ENCODE data around the gene MKNK2. TPM values are rescaled to one million over a fixed set of nuclear protein-coding genes. Genes with fewer than 3 reads are reported as not detected.
A peak's percentile ranks its signal among the peaks of the same experiment; 100 is the strongest.

Gene MKNK2
- total and polyA plus RNA-seq, 10 of the 15 experiments (the other 5 are each of a cell fraction or from before 2014, with no cell fraction given) = 9.6 to 365 (median 69.9) TPM

DNA sequence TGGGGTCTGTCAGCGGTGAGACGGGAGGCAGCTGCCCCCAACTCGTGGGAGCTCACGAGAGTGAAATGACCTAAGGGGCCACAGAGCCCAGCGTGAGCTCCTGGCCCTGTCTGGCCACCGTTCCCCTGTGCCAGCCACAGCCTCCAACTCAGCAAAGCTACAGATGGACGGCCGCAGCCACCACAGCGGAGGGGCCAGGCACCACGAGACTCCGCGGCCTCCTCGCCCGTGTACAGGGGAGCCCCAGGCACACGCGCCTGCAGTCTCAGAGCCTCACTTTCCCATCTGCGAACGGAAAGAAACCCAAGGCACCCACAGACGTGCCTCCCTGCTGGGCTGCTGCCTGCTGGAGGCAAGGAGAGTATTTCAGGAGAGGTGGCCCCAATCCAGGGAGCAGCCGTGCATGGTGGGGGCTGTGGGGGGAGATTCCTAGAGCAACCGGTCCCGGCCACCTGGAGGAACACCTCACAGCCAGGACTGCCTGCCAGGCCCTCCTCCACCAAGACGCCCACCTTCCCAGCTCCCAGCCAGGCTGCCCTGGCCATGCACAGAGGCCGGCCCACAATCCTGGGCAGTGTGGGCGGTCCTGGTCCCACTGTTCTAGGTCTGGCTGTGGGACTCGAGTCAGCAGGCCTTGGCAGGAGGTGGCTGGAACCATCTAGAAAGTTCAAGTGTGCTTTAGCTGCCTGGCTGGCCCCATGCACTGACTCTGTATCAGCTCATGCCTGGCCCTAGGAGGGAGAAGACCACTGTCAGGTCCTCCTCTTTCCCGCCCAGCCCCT lies 1.9 kb downstream of the MKNK2 start (continued):
- TF ChIP-seq ZZZ3 (IDR thresholded peaks at IDR 0.05; ENCODE audit: control insufficient read depth, insufficient read length, low read depth) (no peak), ZBED1 (IDR thresholded peaks at IDR 0.05; ENCODE audit: borderline replicate concordance) (no peak), ZBTB4 (CRISPR knock-in tag; IDR thresholded peaks at IDR 0.05) (no peak), TARDBP (IDR thresholded peaks at IDR 0.05; ENCODE audit: borderline replicate concordance) (no peak), NR2C1 (IDR thresholded peaks at IDR 0.05) (0 out of 2 replicates have a peak, but pooled peaks have one; percentile 1), BRCA1 (IDR thresholded peaks at IDR 0.05; ENCODE audit: low read depth, low read length) (no peak), POLR2A (IDR thresholded peaks at IDR 0.05; ENCODE audit: low read depth, low read length) (peak; percentile 46), PML (IDR thresholded peaks at IDR 0.05; ENCODE audit: low read length) (no peak), ATF2 (IDR thresholded peaks at IDR 0.05; ENCODE audit: low read length) (no peak), CBFB (IDR thresholded peaks at IDR 0.05; ENCODE audit: low read depth) (no peak), SRF (IDR thresholded peaks at IDR 0.05; ENCODE audit: low read depth in 2 of 2, low read length in 2 of 2) (no peak), ZNF207 (IDR thresholded peaks at IDR 0.05; ENCODE audit: borderline replicate concordance) (no peak), KAT2A (conservative IDR thresholded peaks at IDR 0.05; ENCODE audit: control insufficient read depth, low read depth, low read length) (no peak), PRDM15 (CRISPR knock-in tag; IDR thresholded peaks at IDR 0.05) (no peak), SPI1 (IDR thresholded peaks at IDR 0.05; ENCODE audit: borderline replicate concordance, insufficient read depth, low read depth, low read length) (no peak), SMAD5 (IDR thresholded peaks at IDR 0.05; ENCODE audit: low read depth) (no peak), ASH2L (IDR thresholded peaks at IDR 0.05; ENCODE audit: borderline replicate concordance, low read depth) (no peak), ZNF384 (IDR thresholded peaks at IDR 0.05; ENCODE audit: borderline replicate concordance, low read depth, low read length) (no peak), CREB1 (IDR thresholded peaks at IDR 0.05; ENCODE audit: low read depth) (no peak), JUNB (IDR thresholded peaks at IDR 0.05) (no peak)
- TF ChIP-seq, protein P1, sequence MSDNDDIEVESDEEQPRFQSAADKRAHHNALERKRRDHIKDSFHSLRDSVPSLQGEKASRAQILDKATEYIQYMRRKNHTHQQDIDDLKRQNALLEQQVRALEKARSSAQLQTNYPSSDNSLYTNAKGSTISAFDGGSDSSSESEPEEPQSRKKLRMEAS (IDR thresholded peaks at IDR 0.05; ENCODE audit: low read depth, low read length) = no peak
